ENCODE results near the gene SLC36A1.

- TF ChIP-seq CTCF (optimal IDR thresholded peaks at IDR 0.05 in 1 of 3, IDR thresholded peaks at IDR 0.05 in 1 of 3, conservative IDR thresholded peaks at IDR 0.05 in 1 of 3; ENCODE audit: extremely low read depth in 1 of 3, insufficient read depth in 2 of 3, low read length in 3 of 3) (no peak), EZH2 (IDR thresholded peaks at IDR 0.05; ENCODE audit: low read length) (no peak)
Observed at GRCh38 chr5:151454889-151455288, 7.5 kb downstream of the SLC36A1 start.
